GM23338 (cell line): ENCODE measurements around the gene C1orf198. TPM values are rescaled to one million over a fixed set of nuclear protein-coding genes. Genes with fewer than 3 reads are reported as not detected.

Experiments used
- ATAC-seq: fragments of 200-7000 bp; cut with Tn5 transposase; 3 replicates; pipeline ENCODE4 v1.9.1; 2020
- DNase-seq: peaks from one replicate; pipeline ENCODE4 v3.0.0-alpha.2; 2015; ENCODE audit warnings: low spot score
- H2AFZ ChIP-seq: fragments of 200-600 bp; sonication (generic); 2 replicates; pipeline ENCODE4 v1.8.0; 2016; ENCODE audit warnings: antibody characterized with exemption, mild to moderate bottlenecking, moderate library complexity
- H3F3A ChIP-seq: fragments of 200-600 bp; sonication (generic); replicated peaks from 2 replicates; pipeline ENCODE4 v1.8.0; 2017; ENCODE audit warnings: antibody characterized with exemption, mixed run types, low read depth
- H3K27ac ChIP-seq: fragments of 200-600 bp; sonication (generic); 2 replicates; pipeline ENCODE4 v1.6.1; 2016; ENCODE audit warnings: low read depth
- H3K27me3 ChIP-seq: fragments of 200-600 bp; sonication (generic); 2 replicates; pipeline ENCODE4 v1.8.0; 2016; ENCODE audit warnings: mild to moderate bottlenecking, mixed run types, moderate library complexity; ENCODE audit not compliant: insufficient read depth
- H3K36me3 ChIP-seq: fragments of 200-600 bp; sonication (generic); 2 replicates; pipeline ENCODE4 v1.8.0; 2016; ENCODE audit warnings: mild to moderate bottlenecking; ENCODE audit not compliant: insufficient read depth
- H3K4me1 ChIP-seq: fragments of 200-600 bp; sonication (generic); 2 replicates; pipeline ENCODE4 v1.8.0; 2016; ENCODE audit warnings: mild to moderate bottlenecking, moderate library complexity; ENCODE audit not compliant: insufficient read depth
- H3K4me2 ChIP-seq: fragments of 200-600 bp; sonication (generic); 2 replicates; pipeline ENCODE4 v1.7.1; 2017; ENCODE audit warnings: mixed run types
- H3K4me3 ChIP-seq: fragments of 200-600 bp; sonication (generic); 2 replicates; pipeline ENCODE4 v1.6.1; 2016; ENCODE audit warnings: mixed run types
- H3K79me2 ChIP-seq: fragments of 200-600 bp; sonication (generic); replicated peaks from 2 replicates; pipeline ENCODE4 v1.8.0; 2017; ENCODE audit warnings: mild to moderate bottlenecking; ENCODE audit not compliant: insufficient read depth
- H3K9me2 ChIP-seq: fragments of 200-600 bp; sonication (generic); 2 replicates; pipeline ENCODE4 v1.8.0; 2017; ENCODE audit not compliant: insufficient read depth
- H4K20me1 ChIP-seq: fragments of 200-600 bp; sonication (generic); replicated peaks from 2 replicates; pipeline ENCODE4 v1.8.0; 2017; ENCODE audit warnings: mild to moderate bottlenecking; ENCODE audit not compliant: insufficient read depth
- H3K27ac Mint-ChIP-seq: 2 replicates; pipeline ENCODE4 v1.8.0; 2020; ENCODE audit warnings: inconsistent platforms, mild to moderate bottlenecking, moderate library complexity, mixed read lengths
- H3K27me3 Mint-ChIP-seq: 3 replicates; pipeline ENCODE4 v1.8.0; 2022; ENCODE audit warnings: low read depth, mild to moderate bottlenecking, moderate library complexity, mixed read lengths, inconsistent platforms; ENCODE audit not compliant: insufficient read depth, poor library complexity
- H3K36me3 Mint-ChIP-seq: 3 replicates; pipeline ENCODE4 v1.8.0; 2021; ENCODE audit warnings: low read depth, mild to moderate bottlenecking, inconsistent platforms, moderate library complexity, mixed read lengths
- H3K4me1 Mint-ChIP-seq: 3 replicates; pipeline ENCODE4 v1.8.0; 2020; ENCODE audit warnings: mild to moderate bottlenecking, inconsistent platforms, mixed read lengths
- H3K4me3 Mint-ChIP-seq: 3 replicates; pipeline ENCODE4 v1.8.0; 2021; ENCODE audit warnings: moderate library complexity, mild to moderate bottlenecking, inconsistent platforms, mixed read lengths
- H3K9me3 Mint-ChIP-seq: 3 replicates; pipeline ENCODE4 v1.8.0; 2020; ENCODE audit warnings: moderate library complexity, mild to moderate bottlenecking, inconsistent platforms, mixed read lengths
- CREB1 ChIP-seq: fragments of 250-450 bp; sonication (Bioruptor Pico); IDR thresholded peaks from 2 replicates; pipeline ENCODE4 v1.5.0; 2020; ENCODE audit warnings: low read depth, mild to moderate bottlenecking, moderate library complexity
- EZH2 ChIP-seq: fragments of 200-600 bp; sonication (generic); IDR thresholded peaks from one replicate; pipeline ENCODE4 v1.8.0; 2017; ENCODE audit warnings: antibody characterized with exemption, mild to moderate bottlenecking, low read depth; ENCODE audit not compliant: unreplicated experiment
- POLR2AphosphoS5 ChIP-seq: IDR thresholded peaks from 2 replicates; pipeline ENCODE4 v1.6.1; 2016; ENCODE audit warnings: antibody characterized with exemption, low read depth
- ZNF331 ChIP-seq: fragments of 250-450 bp; sonication (Bioruptor Pico); IDR thresholded peaks from 2 replicates; pipeline ENCODE4 v1.5.0; 2020; ENCODE audit warnings: low read depth, mild to moderate bottlenecking, moderate library complexity
- long read RNA-seq: library from polyadenylated mRNA; unstranded; transcript quantifications from one replicate; pipeline ENCODE4 v2.0.0, GENCODE V29; 2020; ENCODE audit not compliant: unreplicated experiment
- polyA plus RNA-seq: library from polyadenylated mRNA; unstranded; fragments of >200 nt; fragmentation: Nextera tagmentation; extraction: Ambion mirVana; gene quantifications from 2 replicates; pipeline ENCODE4 v1.2.1, GENCODE V29; 2016
- total RNA-seq: library from RNA; depleted of rRNA; stranded (reverse); fragments of >200 nt; shearing (Covaris generic); gene quantifications from 2 replicates; pipeline ENCODE4 v1.2.3, GENCODE V29; 2014; rRNA removed
- TF ChIP-seq, protein P1 (sequence below), 2 experiments: fragments of 200-600 bp in 1 of 2; sonication (generic) in 1 of 2; conservative IDR thresholded peaks; 2 replicates each; pipeline versions ENCODE4 v1.5.1 to v1.6.1; 2016 to 2017; ENCODE audit warnings: antibody characterized with exemption in 2 of 2, low read depth in 2 of 2, mild to moderate bottlenecking in 2 of 2, moderate library complexity in 1 of 2

Gene C1orf198, protein sequence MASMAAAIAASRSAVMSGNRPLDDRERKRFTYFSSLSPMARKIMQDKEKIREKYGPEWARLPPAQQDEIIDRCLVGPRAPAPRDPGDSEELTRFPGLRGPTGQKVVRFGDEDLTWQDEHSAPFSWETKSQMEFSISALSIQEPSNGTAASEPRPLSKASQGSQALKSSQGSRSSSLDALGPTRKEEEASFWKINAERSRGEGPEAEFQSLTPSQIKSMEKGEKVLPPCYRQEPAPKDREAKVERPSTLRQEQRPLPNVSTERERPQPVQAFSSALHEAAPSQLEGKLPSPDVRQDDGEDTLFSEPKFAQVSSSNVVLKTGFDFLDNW
- total RNA-seq, result 46.5 and 46.6 TPM in 2 replicates
- polyA plus RNA-seq, result 14.9 and 15.2 TPM in 2 replicates
- long read RNA-seq, transcript C1orf198-201 (4 exons, 3,858 nt), result major isoform, 6 of 9 reads
- long read RNA-seq, partial matches to known transcripts, result 0 of 9 reads
- long read RNA-seq, other reads (novel, unspliced or antisense), result 3 of 9 reads

DNA sequence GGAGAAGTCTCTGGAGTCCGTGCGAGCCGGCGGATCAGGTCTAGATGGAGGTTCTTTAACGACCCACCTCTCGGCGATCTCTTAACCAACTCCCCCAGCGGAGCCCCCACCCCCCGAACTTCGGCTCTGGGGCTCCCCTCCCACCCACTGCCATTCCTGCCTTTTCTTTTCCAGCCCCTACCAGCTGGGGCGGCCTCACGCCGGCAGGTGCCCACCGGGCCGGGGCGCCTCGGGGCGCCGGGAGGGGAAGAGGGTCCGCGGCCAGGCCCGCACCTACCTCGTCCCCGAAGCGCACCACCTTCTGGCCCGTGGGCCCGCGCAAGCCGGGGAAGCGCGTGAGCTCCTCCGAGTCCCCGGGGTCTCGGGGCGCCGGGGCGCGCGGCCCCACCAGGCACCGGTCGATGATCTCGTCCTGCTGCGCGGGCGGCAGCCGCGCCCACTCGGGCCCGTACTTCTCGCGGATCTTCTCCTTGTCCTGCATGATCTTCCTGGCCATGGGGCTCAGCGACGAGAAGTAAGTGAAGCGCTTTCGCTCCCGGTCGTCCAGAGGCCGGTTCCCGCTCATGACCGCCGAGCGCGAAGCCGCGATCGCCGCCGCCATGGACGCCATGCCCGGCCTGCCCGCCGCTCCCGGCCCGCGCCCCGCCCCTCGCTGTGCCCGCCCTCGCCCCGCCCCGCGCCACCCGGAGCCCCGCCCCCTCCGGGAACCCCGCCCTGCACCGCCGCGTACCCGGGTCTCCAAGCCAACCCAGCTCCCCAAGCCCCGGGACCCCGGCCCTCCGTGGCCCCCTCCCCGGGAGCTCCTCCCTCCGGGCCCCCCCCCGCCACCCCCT is at the start of gene C1orf198:
TSS of gene C1orf198 (minus strand) at position 619 of the 833 bp plus-strand sequence. CDS start at position 610, 9 bp downstream.
- Mint-ChIP-seq H3K4me3 (peak within 1 kb of the TSS; percentile 91), H3K4me1 (peaks cover 48% of the 10 kb centered on the region), H3K27me3 (peaks cover 8% of the 10 kb centered on the region), H3K36me3 (peaks cover 4% of the 10 kb centered on the region; the same call in 1 of the 3 replicates), H3K9me3 (no peaks in the 10 kb centered on the region), H3K27ac (peak within 1 kb of the TSS; percentile 97)
- TF ChIP-seq EZH2 (no peak), POLR2AphosphoS5 (peak; percentile 72)
- peak; percentile 72 for DNase-seq
- H3K27me3 ChIP-seq, result peaks cover 10% of the 10 kb centered on the region
- no peaks in the 10 kb centered on the region for H3K9me2 ChIP-seq
- peaks cover 9% of the 10 kb centered on the region; the same call in 1 of the 2 replicates for H4K20me1 ChIP-seq
- peak within 1 kb of the TSS; percentile 96 for H3K27ac ChIP-seq
- peak within 1 kb of the TSS; percentile 98 for H3K4me2 ChIP-seq
- ATAC-seq, result peak; percentile 78
- no peaks in the 10 kb centered on the region for H3F3A ChIP-seq
- H3K4me3 ChIP-seq, result peak within 1 kb of the TSS; percentile 88
- H3K79me2 ChIP-seq, result peaks cover 42% of the 10 kb centered on the region
- H3K4me1 ChIP-seq, result peaks cover 36% of the 10 kb centered on the region
- H2AFZ ChIP-seq, result peak within 1 kb of the TSS; percentile 95
- no peaks in the 10 kb centered on the region for H3K36me3 ChIP-seq

DNA sequence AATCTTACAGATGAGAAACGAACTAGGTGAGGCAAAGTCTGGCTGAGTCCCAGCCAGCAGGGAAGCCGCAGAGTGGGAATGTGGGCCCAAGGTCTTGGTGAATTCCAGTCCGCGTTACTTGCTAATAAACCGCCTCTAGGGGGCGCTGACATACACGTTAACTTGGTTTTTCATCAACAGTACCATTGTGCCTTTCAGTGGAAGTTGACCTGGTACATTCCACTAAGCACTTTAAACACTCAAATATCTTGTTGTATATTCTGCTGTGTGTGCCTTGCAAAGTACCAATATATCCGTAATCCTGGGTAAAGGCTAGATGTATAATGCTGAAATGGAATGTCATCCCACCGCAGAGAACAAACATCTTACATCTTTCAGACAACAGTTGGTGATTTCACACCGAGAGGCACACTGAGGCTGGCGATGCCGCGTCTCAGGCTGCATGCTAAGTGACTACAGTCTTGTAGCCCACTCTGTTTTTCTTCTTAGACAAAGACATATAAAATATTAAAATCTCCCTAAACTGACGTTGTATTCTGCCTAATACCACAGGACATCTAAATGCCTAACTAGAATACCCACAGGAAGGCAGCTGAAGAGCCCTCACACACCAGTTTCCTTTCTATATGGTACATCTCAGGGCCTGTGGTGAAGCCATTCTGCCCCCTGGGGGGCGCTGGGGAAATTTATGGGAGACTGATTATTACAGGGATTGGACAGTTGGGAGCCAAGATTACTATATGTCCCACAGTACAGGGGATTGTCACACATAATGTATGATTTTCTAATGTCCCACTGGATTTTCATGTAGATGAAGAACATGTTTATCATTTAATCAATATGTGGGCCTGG is 49.2 kb upstream of the C1orf198 start:
- H3K4me1 ChIP-seq, result no peaks in the 10 kb centered on the region
- no peaks in the 10 kb centered on the region for H3F3A ChIP-seq
- Mint-ChIP-seq H3K36me3 (no peaks in the 10 kb centered on the region), H3K27me3 (no peaks in the 10 kb centered on the region), H3K4me1 (no peaks in the 10 kb centered on the region), H3K27ac (no peak overlapping the region), H3K9me3 (no peaks in the 10 kb centered on the region), H3K4me3 (no peak overlapping the region)
- H3K4me2 ChIP-seq, result no peak overlapping the region
- H3K4me3 ChIP-seq, result no peak overlapping the region
- H2AFZ ChIP-seq, result no peak overlapping the region
- H3K27me3 ChIP-seq, result no peaks in the 10 kb centered on the region
- no peak for TF ChIP-seq CREB1
- TF ChIP-seq, protein P1, sequence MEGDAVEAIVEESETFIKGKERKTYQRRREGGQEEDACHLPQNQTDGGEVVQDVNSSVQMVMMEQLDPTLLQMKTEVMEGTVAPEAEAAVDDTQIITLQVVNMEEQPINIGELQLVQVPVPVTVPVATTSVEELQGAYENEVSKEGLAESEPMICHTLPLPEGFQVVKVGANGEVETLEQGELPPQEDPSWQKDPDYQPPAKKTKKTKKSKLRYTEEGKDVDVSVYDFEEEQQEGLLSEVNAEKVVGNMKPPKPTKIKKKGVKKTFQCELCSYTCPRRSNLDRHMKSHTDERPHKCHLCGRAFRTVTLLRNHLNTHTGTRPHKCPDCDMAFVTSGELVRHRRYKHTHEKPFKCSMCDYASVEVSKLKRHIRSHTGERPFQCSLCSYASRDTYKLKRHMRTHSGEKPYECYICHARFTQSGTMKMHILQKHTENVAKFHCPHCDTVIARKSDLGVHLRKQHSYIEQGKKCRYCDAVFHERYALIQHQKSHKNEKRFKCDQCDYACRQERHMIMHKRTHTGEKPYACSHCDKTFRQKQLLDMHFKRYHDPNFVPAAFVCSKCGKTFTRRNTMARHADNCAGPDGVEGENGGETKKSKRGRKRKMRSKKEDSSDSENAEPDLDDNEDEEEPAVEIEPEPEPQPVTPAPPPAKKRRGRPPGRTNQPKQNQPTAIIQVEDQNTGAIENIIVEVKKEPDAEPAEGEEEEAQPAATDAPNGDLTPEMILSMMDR (conservative IDR thresholded peaks at IDR 0.05; ENCODE audit: low read depth in 2 of 2), result peak; percentile 81 to 88
- TF ChIP-seq ZNF331 (CRISPR knock-in tag), result no peak
- H3K79me2 ChIP-seq, result no peaks in the 10 kb centered on the region
- no peak overlapping the region for H3K27ac ChIP-seq
- H3K9me2 ChIP-seq, result no peaks in the 10 kb centered on the region
- no peaks in the 10 kb centered on the region for H3K36me3 ChIP-seq
- peak; percentile 99 for DNase-seq
- H4K20me1 ChIP-seq, result no peaks in the 10 kb centered on the region
- ATAC-seq, result peak; percentile 98
